VCaP (cell line): ENCODE results near the gene MRPL45.
A peak's percentile ranks its signal among the peaks of the same experiment; 100 is the strongest.

Experiments
- H3K27ac ChIP-seq: fragments of 450-650 bp; 2 replicates; pipeline ENCODE4 v1.5.1; 2017
- CTCF ChIP-seq: fragments of 450-650 bp; conservative IDR thresholded peaks from 2 replicates; pipeline ENCODE4 v1.5.1; 2017; ENCODE audit warnings: mild to moderate bottlenecking, moderate library complexity

Gene MRPL45

GRCh38 chr17:38333635-38334295 is 36.8 kb downstream of the MRPL45 start:
- H3K27ac ChIP-seq, result no peak overlapping the region

GRCh38 chr17:38334480-38335364 is 37.8 kb downstream of the MRPL45 start:
- TF ChIP-seq CTCF, result no peak
- no peak overlapping the region for H3K27ac ChIP-seq

More at GRCh38 chr17:38333635-38334295, 36.8 kb downstream of the MRPL45 start:
- TF ChIP-seq CTCF, result peak; percentile 80

GRCh38 chr17:38336838-38337237 is 39.9 kb downstream of the MRPL45 start:
- TF ChIP-seq CTCF, result no peak

GRCh38 chr17:38338053-38338452 is 41.1 kb downstream of the MRPL45 start:
- H3K27ac ChIP-seq, result no peak overlapping the region
- no peak for TF ChIP-seq CTCF

More at GRCh38 chr17:38336838-38337237, 39.9 kb downstream of the MRPL45 start:
- H3K27ac ChIP-seq, result no peak overlapping the region

- no peak for TF ChIP-seq CTCF
- H3K27ac ChIP-seq, result no peak overlapping the region
Observed at GRCh38 chr17:38338535-38338934, 41.6 kb downstream of the MRPL45 start.

GRCh38 chr17:38339891-38340290 is 42.9 kb downstream of the MRPL45 start:
- no peak for TF ChIP-seq CTCF
- H3K27ac ChIP-seq, result no peak overlapping the region

GRCh38 chr17:38341035-38341721 is 44.2 kb downstream of the MRPL45 start:
- TF ChIP-seq CTCF, result no peak
- peak overlapping the region; percentile 41 for H3K27ac ChIP-seq
